GM12891 (cell line): ENCODE measurements around the gene CYB561D1.

Experiments used
- DNase-seq: peaks from one replicate; pipeline ENCODE4 v3.0.0; 2011; ENCODE audit warnings: low spot score; ENCODE audit not compliant: insufficient read length
- FAIRE-seq: peaks from 2 replicates; lab custom pipeline; 2011; peaks lifted over from hg19 to GRCh38; lab: Jason Lieb, UNC
- PAX5 ChIP-seq: IDR thresholded peaks from 2 replicates; pipeline ENCODE4 v1.6.1; 2011; ENCODE audit warnings: low read length, moderate library complexity, mild to moderate bottlenecking; ENCODE audit not compliant: insufficient read depth, severe bottlenecking
- POLR2A ChIP-seq: IDR thresholded peaks from 2 replicates; pipeline ENCODE4 v1.6.1; 2011; ENCODE audit warnings: low read depth, low read length, control low read depth
- POLR2AphosphoS5 ChIP-seq: IDR thresholded peaks from 2 replicates; pipeline ENCODE4 v1.6.1; 2011; ENCODE audit warnings: low read depth, low read length, control low read depth
- POU2F2 ChIP-seq: IDR thresholded peaks from 2 replicates; pipeline ENCODE4 v1.6.1; 2011; ENCODE audit warnings: low read depth, mild to moderate bottlenecking, control low read depth, low read length, moderate library complexity
- SPI1 ChIP-seq: IDR thresholded peaks from 2 replicates; pipeline ENCODE4 v1.6.1; 2011; ENCODE audit warnings: low read depth, low read length, control low read depth
- TAF1 ChIP-seq: IDR thresholded peaks from 2 replicates; pipeline ENCODE4 v1.6.1; 2011; ENCODE audit warnings: low read depth, low read length, control low read depth

CYB561D1 gene

GRCh38 chr1:109479901-109480300 lies 14.0 kb upstream of the CYB561D1 start:
- FAIRE-seq (no peak), DNase-seq (no peak)
- no peak for TF ChIP-seq POLR2AphosphoS5
- no peak for TF ChIP-seq PAX5
- TF ChIP-seq SPI1 = no peak
- no peak for TF ChIP-seq POLR2A
- no peak for TF ChIP-seq POU2F2
- no peak for TF ChIP-seq TAF1

GRCh38 chr1:109481646-109482045 lies 12.2 kb upstream of the CYB561D1 start:
- FAIRE-seq (no peak), DNase-seq (no peak)
- TF ChIP-seq TAF1 (no peak), POLR2A (no peak), SPI1 (no peak), PAX5 (no peak), POU2F2 (no peak), POLR2AphosphoS5 (no peak)

- FAIRE-seq (no peak), DNase-seq (no peak)
- TF ChIP-seq POU2F2 (no peak), SPI1 (no peak), TAF1 (no peak), POLR2AphosphoS5 (no peak), POLR2A (no peak), PAX5 (no peak)
Observed at GRCh38 chr1:109482242-109482641, 11.7 kb upstream of the CYB561D1 start.

- DNase-seq = no peak
- peak; percentile 48 for FAIRE-seq
- no peak for TF ChIP-seq SPI1
- no peak for TF ChIP-seq TAF1
- no peak for TF ChIP-seq POLR2AphosphoS5
- TF ChIP-seq PAX5 = no peak
- no peak for TF ChIP-seq POU2F2
- TF ChIP-seq POLR2A = no peak
Observed at GRCh38 chr1:109482791-109483671, 10.9 kb upstream of the CYB561D1 start.

DNA sequence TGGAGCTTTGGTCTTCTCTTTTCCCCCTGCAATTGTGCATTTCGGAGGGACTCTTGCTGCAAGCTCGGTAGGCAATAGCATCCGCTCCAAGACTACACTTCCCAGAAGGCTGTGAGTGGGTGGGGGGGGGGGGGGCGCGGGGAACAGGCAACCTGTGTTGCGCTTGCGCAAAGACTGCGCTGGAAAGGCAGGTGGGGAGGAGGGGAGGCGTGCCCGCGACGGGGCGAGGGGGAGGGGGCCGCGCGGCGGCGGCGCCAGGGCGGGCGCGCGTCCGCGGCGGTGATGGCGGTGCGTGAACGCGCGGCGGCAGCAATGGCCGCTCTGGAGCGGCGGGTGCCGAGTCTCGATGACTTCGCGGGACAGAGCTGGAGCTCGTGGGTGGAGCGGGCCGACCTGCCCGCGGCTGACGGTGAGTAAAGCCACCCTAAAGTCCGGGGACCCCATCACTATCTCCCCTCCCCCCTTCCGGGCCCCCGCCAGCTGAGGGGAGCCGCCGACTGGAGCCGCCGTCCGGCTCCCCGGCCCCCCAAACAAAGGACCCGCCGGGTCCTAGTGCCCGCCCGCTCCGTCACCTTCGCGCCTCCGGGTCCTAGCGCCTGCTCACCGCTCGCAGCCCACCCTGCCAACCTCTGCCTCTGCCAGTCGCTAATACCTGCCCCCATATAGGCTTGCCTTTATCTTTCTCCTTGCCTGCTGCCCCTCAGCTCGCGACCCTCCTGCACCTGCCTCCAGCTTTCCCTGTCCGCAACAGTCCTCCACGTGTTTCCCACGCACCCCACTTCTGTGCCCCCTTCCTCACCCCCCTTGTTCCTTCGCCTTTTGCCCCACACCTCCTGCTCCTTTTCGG lies 10.0 kb upstream of the CYB561D1 start, which contains the start of gene ATXN7L2:
ATXN7L2 (plus strand) TSS at position 234 of the 847 bp plus-strand sequence; CDS start at position 283, 49 bp downstream.
- FAIRE-seq (peak; percentile 100), DNase-seq (peak; percentile 97)
- no peak for TF ChIP-seq SPI1
- TF ChIP-seq POU2F2 = no peak
- TF ChIP-seq TAF1 = peak; percentile 99
- no peak for TF ChIP-seq PAX5
- TF ChIP-seq POLR2AphosphoS5 = peak; percentile 74
- TF ChIP-seq POLR2A = peak; percentile 86

DNA sequence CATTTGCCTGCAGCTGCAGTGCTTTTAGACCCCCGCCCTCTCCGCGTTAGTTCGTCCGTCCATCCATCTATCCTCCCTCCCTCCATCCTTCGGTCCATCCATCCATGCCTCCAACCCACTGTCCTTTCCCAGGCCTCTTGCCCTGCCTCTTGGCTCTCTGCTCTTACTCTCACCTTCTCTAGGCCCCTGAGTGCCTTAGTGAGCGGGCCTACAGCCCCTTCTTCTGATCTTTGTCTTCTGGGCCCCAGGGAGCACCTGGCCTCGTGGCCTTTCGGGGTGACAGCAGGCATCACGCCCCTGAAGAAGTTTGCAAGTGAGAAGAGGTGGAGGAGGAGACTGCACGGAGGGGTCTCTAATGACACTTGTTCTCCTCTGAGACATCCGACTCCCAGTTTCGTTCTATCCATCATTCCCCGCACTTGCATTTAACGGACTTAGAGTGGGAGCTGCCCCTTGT lies 9.3 kb upstream of the CYB561D1 start:
- TF ChIP-seq POLR2AphosphoS5 (no peak), TAF1 (no peak), PAX5 (no peak), POLR2A (no peak), POU2F2 (no peak), SPI1 (no peak)
- DNase-seq = no peak
- no peak for FAIRE-seq

GRCh38 chr1:109485001-109485400 lies 8.9 kb upstream of the CYB561D1 start:
- DNase-seq (no peak), FAIRE-seq (no peak)
- no peak for TF ChIP-seq SPI1
- no peak for TF ChIP-seq POU2F2
- TF ChIP-seq POLR2AphosphoS5 = no peak
- TF ChIP-seq PAX5 = no peak
- no peak for TF ChIP-seq POLR2A
- no peak for TF ChIP-seq TAF1

DNA sequence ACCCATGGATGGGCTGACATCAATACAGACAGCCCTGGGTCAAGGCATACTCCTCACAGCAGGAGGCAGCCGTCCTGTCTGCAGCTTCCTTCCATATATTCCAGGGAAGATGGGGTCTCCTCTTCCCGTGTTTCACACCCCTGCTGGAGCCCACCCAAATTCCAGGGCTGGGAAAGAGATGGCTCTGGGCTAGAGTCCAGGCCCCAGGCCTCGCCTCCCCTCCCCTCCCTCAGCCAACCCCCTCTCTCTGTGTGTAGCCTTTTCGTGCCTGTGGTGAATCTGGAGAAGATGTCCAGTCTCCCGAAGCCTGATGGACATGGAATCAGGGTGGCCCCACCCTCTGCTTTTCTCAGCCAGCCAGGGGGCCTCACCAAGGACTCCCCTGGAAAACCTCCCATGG lies 6.6 kb upstream of the CYB561D1 start:
- no peak for DNase-seq
- FAIRE-seq = no peak
- TF ChIP-seq TAF1 (no peak), PAX5 (no peak), POLR2AphosphoS5 (no peak), POLR2A (no peak), SPI1 (no peak), POU2F2 (no peak)

DNA sequence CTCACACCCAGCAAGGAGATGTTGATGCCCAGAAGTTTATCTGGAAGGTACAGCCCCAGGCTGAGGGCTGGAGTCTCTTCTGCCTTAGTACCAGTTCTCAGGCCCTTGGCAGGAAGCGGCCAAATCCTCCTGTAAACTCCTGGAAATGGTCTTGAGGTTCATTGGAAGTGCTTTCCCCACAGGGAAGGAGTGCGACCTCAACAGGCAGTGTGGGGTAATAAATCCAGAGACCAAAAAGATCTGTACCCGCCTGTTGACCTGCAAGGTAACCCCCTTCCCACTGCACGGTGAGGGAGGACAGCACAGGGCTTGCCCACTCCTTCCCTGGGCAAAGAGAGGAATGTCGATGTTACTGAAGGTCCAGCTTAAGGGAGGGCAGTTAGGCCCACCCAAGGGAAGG lies 5.7 kb upstream of the CYB561D1 start:
- DNase-seq (no peak), FAIRE-seq (no peak)
- TF ChIP-seq PAX5 (no peak), TAF1 (no peak), POLR2AphosphoS5 (no peak), SPI1 (no peak), POLR2A (no peak), POU2F2 (no peak)

- no peak for DNase-seq
- TF ChIP-seq POLR2A = no peak
- no peak for TF ChIP-seq POLR2AphosphoS5
- no peak for TF ChIP-seq POU2F2
- TF ChIP-seq SPI1 = no peak
- TF ChIP-seq PAX5 = no peak
- no peak for TF ChIP-seq TAF1
- no peak for FAIRE-seq
Observed at GRCh38 chr1:109488696-109489095, 5.2 kb upstream of the CYB561D1 start.
